ENCODE data around the gene PA2G4.

GRCh38 chr12:56078427-56078826 is 25.9 kb upstream of the PA2G4 start:
- TF ChIP-seq CTCF (IDR thresholded peaks at IDR 0.05; ENCODE audit: insufficient read depth, low read depth, low read length) (no peak), EZH2 (IDR thresholded peaks at IDR 0.05; ENCODE audit: insufficient read depth, low read length) (no peak)
